HG03521 (cell line): Measurements from ENCODE around the gene AFDN.

Experiments used
- ATAC-seq: cut with Tn5 transposase; IDR thresholded peaks from one replicate; pipeline ENCODE4 v1.9.1; 2021; ENCODE audit warnings: mild to moderate bottlenecking, moderate library complexity; ENCODE audit not compliant: unreplicated experiment

The AFDN gene

GRCh38 chr6:167795874-167796191 is 30.9 kb upstream of the AFDN start:
- no peak for ATAC-seq

- ATAC-seq: no peak
Observed at GRCh38 chr6:167796192-167796981, 30.3 kb upstream of the AFDN start.

GRCh38 chr6:167797011-167797471 is 29.7 kb upstream of the AFDN start:
- ATAC-seq: no peak

- no peak for ATAC-seq
Observed at GRCh38 chr6:167797476-167798265, 29.0 kb upstream of the AFDN start.

- ATAC-seq: no peak
Observed at GRCh38 chr6:167798453-167798852, 28.3 kb upstream of the AFDN start.

GRCh38 chr6:167799033-167799821 is 27.5 kb upstream of the AFDN start:
- ATAC-seq: no peak

- no peak for ATAC-seq
Observed at GRCh38 chr6:167800549-167800948, 26.2 kb upstream of the AFDN start.

GRCh38 chr6:167801263-167801662 is 25.4 kb upstream of the AFDN start:
- no peak for ATAC-seq

GRCh38 chr6:167802339-167802738 is 24.4 kb upstream of the AFDN start:
- ATAC-seq: no peak

- no peak for ATAC-seq
Observed at GRCh38 chr6:167803816-167804215, 22.9 kb upstream of the AFDN start.

- no peak for ATAC-seq
Observed at GRCh38 chr6:167804281-167805013, 22.3 kb upstream of the AFDN start.

GRCh38 chr6:167805349-167806060 is 21.2 kb upstream of the AFDN start:
- no peak for ATAC-seq

GRCh38 chr6:167806061-167806700 is 20.5 kb upstream of the AFDN start:
- ATAC-seq: no peak

GRCh38 chr6:167807200-167807599 is 19.5 kb upstream of the AFDN start:
- no peak for ATAC-seq

GRCh38 chr6:167807756-167808155 is 19.0 kb upstream of the AFDN start:
- ATAC-seq: no peak

GRCh38 chr6:167811040-167811439 is 15.7 kb upstream of the AFDN start:
- no peak for ATAC-seq

GRCh38 chr6:167811442-167812087 is 15.1 kb upstream of the AFDN start:
- no peak for ATAC-seq

- ATAC-seq: no peak
Observed at GRCh38 chr6:167812088-167812487, 14.6 kb upstream of the AFDN start.

GRCh38 chr6:167815296-167815980 is 11.3 kb upstream of the AFDN start:
- ATAC-seq: no peak
